Suprapubic skin (tissue), 4 donors: ENCODE results near the gene GARNL3. TPM values are rescaled to one million over a fixed set of nuclear protein-coding genes. Genes with fewer than 3 reads are reported as not detected.

Experiments
- DNase-seq, 2 donors: peaks; one replicate each; pipeline ENCODE4 v3.0.0-alpha.2; 2019; ENCODE audit warnings: low spot score in 2 of 2
- H3K27ac ChIP-seq: fragments of 200-600 bp; sonication (generic); one replicate; pipeline ENCODE4 v1.5.1; 2019
- H3K27me3 ChIP-seq: fragments of 200-600 bp; sonication (generic); one replicate; pipeline ENCODE4 v1.5.1; 2019
- H3K36me3 ChIP-seq: fragments of 200-600 bp; sonication (generic); one replicate; pipeline ENCODE4 v1.5.1; 2019
- H3K4me1 ChIP-seq: fragments of 200-600 bp; sonication (generic); one replicate; pipeline ENCODE4 v1.5.1; 2019
- H3K4me3 ChIP-seq: fragments of 200-600 bp; sonication (generic); one replicate; pipeline ENCODE4 v1.5.1; 2019; ENCODE audit warnings: mild to moderate bottlenecking
- H3K9me3 ChIP-seq: fragments of 200-600 bp; sonication (generic); one replicate; pipeline ENCODE4 v1.5.1; 2019
- CTCF ChIP-seq, 2 donors: fragments of 200-600 bp in 1 of 2; fragments of 450-650 bp in 1 of 2; sonication (generic) in 1 of 2; IDR thresholded peaks; one replicate each; pipeline ENCODE4 v1.5.1; 2016 to 2019; ENCODE audit warnings: antibody characterized with exemption in 2 of 2, mild to moderate bottlenecking in 1 of 2, moderate library complexity in 1 of 2
- EP300 ChIP-seq: sonication (generic); formaldehyde crosslinking; IDR thresholded peaks from one replicate; pipeline ENCODE4 v1.6.1; 2017; ENCODE audit warnings: antibody characterized with exemption
- POLR2A ChIP-seq, 2 donors: fragments of 450-650 bp; IDR thresholded peaks; one replicate each; pipeline ENCODE4 v1.6.1; 2017; ENCODE audit warnings: antibody characterized with exemption in 2 of 2, mild to moderate bottlenecking in 2 of 2, moderate library complexity in 2 of 2
- POLR2AphosphoS5 ChIP-seq, 3 donors: sonication (generic); formaldehyde crosslinking; IDR thresholded peaks; one replicate each; pipeline ENCODE4 v1.6.1; 2017; ENCODE audit warnings: antibody characterized with exemption in 3 of 3
- WGBS: methylation state at CpG from one replicate; pipeline ENCODE4 v1.1.5; 2018; 5-methylcytosine and 5-hydroxymethylcytosine counted together
- total RNA-seq, 4 donors: library from RNA; depleted of rRNA; stranded (reverse); fragments of >200 nt; gene quantifications; one replicate each; pipeline ENCODE4 v1.1.0, GENCODE V29; 2016

GARNL3 gene
- total RNA-seq, 4 donors from 2014 or later, result 12.5 to 23.3 (median 18.4) TPM

GRCh38 chr9:127311239-127311741 lies 46.7 kb downstream of the GARNL3 start:
- Histone ChIP-seq H3K4me3 (no peak overlapping the region), H3K27me3 (no peaks in the 10 kb centered on the region), H3K27ac (peak overlapping the region; percentile 53), H3K4me1 (peaks cover 14% of the 10 kb centered on the region), H3K9me3 (no peaks in the 10 kb centered on the region), H3K36me3 (peaks cover 19% of the 10 kb centered on the region)
- TF ChIP-seq POLR2AphosphoS5 (IDR thresholded peaks at IDR 0.05) (peak in 1 of 3 donors; percentile 52), EP300 (no peak)
- DNase-seq, result no peak
- WGBS, result 52% methylated on average over 5 of the region's 5 CpGs

GRCh38 chr9:127313042-127313560 lies 48.5 kb downstream of the GARNL3 start:
- no peaks in the 10 kb centered on the region for H3K27me3 ChIP-seq
- H3K36me3 ChIP-seq, result peaks cover 19% of the 10 kb centered on the region
- H3K4me3 ChIP-seq, result no peak overlapping the region
- H3K4me1 ChIP-seq, result peaks cover 11% of the 10 kb centered on the region
- no peaks in the 10 kb centered on the region for H3K9me3 ChIP-seq
- TF ChIP-seq POLR2AphosphoS5 (IDR thresholded peaks at IDR 0.05) (no peak), EP300 (no peak), CTCF (IDR thresholded peaks at IDR 0.05) (no peak), POLR2A (IDR thresholded peaks at IDR 0.05) (no peak)
- no peak for DNase-seq
- WGBS, result 91% methylated on average over 7 of the region's 7 CpGs
- H3K27ac ChIP-seq, result no peak overlapping the region

- peaks cover 19% of the 10 kb centered on the region for H3K36me3 ChIP-seq
- no peak for DNase-seq
- H3K9me3 ChIP-seq, result no peaks in the 10 kb centered on the region
- H3K4me1 ChIP-seq, result peaks cover 8% of the 10 kb centered on the region
- 87% methylated on average over 2 of the region's 2 CpGs for WGBS
- no peaks in the 10 kb centered on the region for H3K27me3 ChIP-seq
- no peak overlapping the region for H3K4me3 ChIP-seq
- no peak for TF ChIP-seq CTCF (IDR thresholded peaks at IDR 0.05)
- TF ChIP-seq POLR2AphosphoS5 (IDR thresholded peaks at IDR 0.05), result no peak
- no peak for TF ChIP-seq POLR2A (IDR thresholded peaks at IDR 0.05)
- no peak for TF ChIP-seq EP300
- no peak overlapping the region for H3K27ac ChIP-seq
These were observed 50.3 kb downstream of the GARNL3 start for GRCh38 chr9:127314911-127315310.

- H3K4me3 ChIP-seq, result no peak overlapping the region
- H3K36me3 ChIP-seq, result peaks cover 19% of the 10 kb centered on the region
- 60% methylated on average over 5 of the region's 5 CpGs for WGBS
- peaks cover 8% of the 10 kb centered on the region for H3K4me1 ChIP-seq
- no peaks in the 10 kb centered on the region for H3K27me3 ChIP-seq
- TF ChIP-seq POLR2A (IDR thresholded peaks at IDR 0.05) (no peak), CTCF (IDR thresholded peaks at IDR 0.05) (no peak), POLR2AphosphoS5 (IDR thresholded peaks at IDR 0.05) (no peak), EP300 (no peak)
- no peak overlapping the region for H3K27ac ChIP-seq
- DNase-seq, result no peak
- H3K9me3 ChIP-seq, result no peaks in the 10 kb centered on the region
These were observed 52.2 kb downstream of the GARNL3 start for GRCh38 chr9:127316586-127317323.

GRCh38 chr9:127318651-127319167 lies 54.1 kb downstream of the GARNL3 start:
- Histone ChIP-seq H3K4me1 (peaks cover 8% of the 10 kb centered on the region), H3K27me3 (no peaks in the 10 kb centered on the region), H3K4me3 (no peak overlapping the region), H3K27ac (no peak overlapping the region), H3K9me3 (no peaks in the 10 kb centered on the region), H3K36me3 (peaks cover 13% of the 10 kb centered on the region)
- 73% methylated on average over 5 of the region's 5 CpGs for WGBS
- no peak for DNase-seq
- TF ChIP-seq CTCF (IDR thresholded peaks at IDR 0.05), result no peak
- no peak for TF ChIP-seq POLR2AphosphoS5 (IDR thresholded peaks at IDR 0.05)
- no peak for TF ChIP-seq EP300
- no peak for TF ChIP-seq POLR2A (IDR thresholded peaks at IDR 0.05)
